ENCODE data around the gene FOXO3.

FOXO3 gene

DNA sequence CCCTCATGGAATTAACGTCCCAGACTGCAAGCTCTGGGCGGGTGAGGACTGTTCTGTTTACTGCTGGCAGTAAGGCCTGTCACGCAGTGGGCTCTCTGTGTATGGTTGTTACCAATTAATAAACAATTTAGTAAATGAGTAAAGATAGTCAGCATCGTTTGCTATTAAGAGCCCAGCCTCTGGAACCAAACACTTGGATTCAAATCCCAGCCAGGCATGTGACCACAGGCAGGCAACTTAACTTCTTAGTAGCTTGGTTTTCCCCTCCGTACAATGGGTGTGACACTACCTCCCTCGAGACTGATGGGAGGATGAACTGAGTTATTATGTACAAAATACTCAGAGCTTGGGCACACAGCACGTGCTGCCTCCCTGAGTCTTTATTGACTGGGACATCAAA lies 149.8 kb downstream of the FOXO3 start:
- no peaks in the 10 kb centered on the region for H3K9me3 ChIP-seq
- H3K4me3 ChIP-seq (ENCODE audit: low read depth in 1 of 2, low read length in 1 of 2), result no peak overlapping the region
- no peaks in the 10 kb centered on the region for H3K36me3 ChIP-seq
- no peak overlapping the region for H3K27ac ChIP-seq
- TF ChIP-seq, protein P1, sequence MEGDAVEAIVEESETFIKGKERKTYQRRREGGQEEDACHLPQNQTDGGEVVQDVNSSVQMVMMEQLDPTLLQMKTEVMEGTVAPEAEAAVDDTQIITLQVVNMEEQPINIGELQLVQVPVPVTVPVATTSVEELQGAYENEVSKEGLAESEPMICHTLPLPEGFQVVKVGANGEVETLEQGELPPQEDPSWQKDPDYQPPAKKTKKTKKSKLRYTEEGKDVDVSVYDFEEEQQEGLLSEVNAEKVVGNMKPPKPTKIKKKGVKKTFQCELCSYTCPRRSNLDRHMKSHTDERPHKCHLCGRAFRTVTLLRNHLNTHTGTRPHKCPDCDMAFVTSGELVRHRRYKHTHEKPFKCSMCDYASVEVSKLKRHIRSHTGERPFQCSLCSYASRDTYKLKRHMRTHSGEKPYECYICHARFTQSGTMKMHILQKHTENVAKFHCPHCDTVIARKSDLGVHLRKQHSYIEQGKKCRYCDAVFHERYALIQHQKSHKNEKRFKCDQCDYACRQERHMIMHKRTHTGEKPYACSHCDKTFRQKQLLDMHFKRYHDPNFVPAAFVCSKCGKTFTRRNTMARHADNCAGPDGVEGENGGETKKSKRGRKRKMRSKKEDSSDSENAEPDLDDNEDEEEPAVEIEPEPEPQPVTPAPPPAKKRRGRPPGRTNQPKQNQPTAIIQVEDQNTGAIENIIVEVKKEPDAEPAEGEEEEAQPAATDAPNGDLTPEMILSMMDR (IDR thresholded peaks at IDR 0.05), result no peak
- H3K27me3 ChIP-seq, result no peaks in the 10 kb centered on the region
- H3K4me1 ChIP-seq (ENCODE audit: control insufficient read depth in 1 of 2, insufficient read depth in 1 of 2, low read depth in 1 of 2, low read length in 1 of 2), result peaks cover 0 to 17% of the 10 kb centered on the region in 2 experiments

DNA sequence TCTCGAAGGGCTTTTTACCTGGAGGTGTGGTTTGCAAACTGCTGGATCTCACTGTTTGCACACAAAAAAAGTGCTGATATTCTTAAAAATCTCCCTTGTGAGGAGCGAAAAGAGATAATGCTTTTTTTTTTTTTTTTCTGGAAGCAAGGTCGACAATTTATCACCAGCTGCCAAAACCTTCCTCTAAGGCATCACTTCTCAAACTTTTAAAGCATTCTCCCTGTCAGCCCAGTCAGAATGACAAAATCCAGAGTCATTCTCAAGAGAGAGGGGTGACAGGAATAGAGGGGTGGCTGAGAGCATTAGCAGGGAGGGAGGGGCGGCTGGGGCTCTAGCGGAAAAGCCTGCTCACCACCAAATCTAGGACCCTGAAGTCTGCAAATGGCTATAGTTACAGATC lies 150.4 kb downstream of the FOXO3 start:
- Histone ChIP-seq H3K4me1 (ENCODE audit: control insufficient read depth in 1 of 2, insufficient read depth in 1 of 2, low read depth in 1 of 2, low read length in 1 of 2) (peaks cover 0 to 17% of the 10 kb centered on the region in 2 experiments), H3K4me3 (ENCODE audit: low read depth in 1 of 2, low read length in 1 of 2) (no peak overlapping the region), H3K9me3 (no peaks in the 10 kb centered on the region), H3K27me3 (no peaks in the 10 kb centered on the region), H3K27ac (no peak overlapping the region), H3K36me3 (no peaks in the 10 kb centered on the region)
- TF ChIP-seq, protein P1 (IDR thresholded peaks at IDR 0.05), result no peak

DNA sequence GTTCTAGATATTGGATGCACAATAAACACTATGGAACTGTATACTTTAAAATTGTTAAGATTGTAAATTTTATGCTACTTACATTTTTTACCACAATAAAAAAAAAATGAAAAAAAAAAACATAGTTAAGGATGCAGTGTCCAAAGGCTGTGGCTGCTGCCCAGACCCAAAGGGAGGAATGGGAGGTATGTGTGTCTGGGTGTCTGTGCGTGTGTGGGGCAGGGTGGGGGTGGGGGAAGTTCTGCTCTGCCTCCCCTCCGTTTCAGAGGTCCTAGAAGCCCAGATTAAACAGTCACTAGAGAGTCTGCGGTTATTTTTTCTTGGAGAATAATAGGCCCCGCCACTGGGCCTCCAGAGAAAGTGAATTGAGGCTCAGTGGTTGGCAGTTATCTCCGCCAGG lies 151.1 kb downstream of the FOXO3 start:
- Histone ChIP-seq H3K4me3 (ENCODE audit: low read depth in 1 of 2, low read length in 1 of 2) (no peak overlapping the region), H3K9me3 (no peaks in the 10 kb centered on the region), H3K36me3 (no peaks in the 10 kb centered on the region), H3K27ac (no peak overlapping the region), H3K27me3 (no peaks in the 10 kb centered on the region), H3K4me1 (ENCODE audit: control insufficient read depth in 1 of 2, insufficient read depth in 1 of 2, low read depth in 1 of 2, low read length in 1 of 2) (peaks cover 0 to 17% of the 10 kb centered on the region in 2 experiments)
- TF ChIP-seq, protein P1 (IDR thresholded peaks at IDR 0.05), result no peak

DNA sequence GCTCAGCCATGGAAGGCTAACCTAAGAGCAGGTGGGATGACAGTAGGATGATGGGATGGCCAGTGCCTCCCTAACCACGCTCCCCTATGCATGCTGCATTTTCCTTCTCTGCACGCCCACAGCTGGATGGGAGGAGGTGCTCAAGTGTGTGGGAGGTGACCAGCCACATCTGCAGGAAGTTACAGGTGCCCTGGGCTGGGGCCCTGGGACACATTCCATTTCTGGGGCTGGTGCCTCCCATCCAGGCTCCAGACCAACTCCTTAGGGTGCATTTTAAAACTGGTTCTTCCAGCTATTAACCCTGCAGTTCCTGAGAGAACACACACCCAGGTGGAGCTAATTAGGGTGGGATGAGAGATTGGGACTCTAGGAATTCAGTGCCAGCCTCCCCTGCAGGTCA lies 152.2 kb downstream of the FOXO3 start:
- TF ChIP-seq, protein P1 (IDR thresholded peaks at IDR 0.05), result no peak
- Histone ChIP-seq H3K4me1 (ENCODE audit: control insufficient read depth in 1 of 2, insufficient read depth in 1 of 2, low read depth in 1 of 2, low read length in 1 of 2) (peaks cover 0 to 17% of the 10 kb centered on the region in 2 experiments), H3K36me3 (no peaks in the 10 kb centered on the region), H3K27me3 (no peaks in the 10 kb centered on the region), H3K4me3 (ENCODE audit: low read depth in 1 of 2, low read length in 1 of 2) (no peak overlapping the region), H3K9me3 (no peaks in the 10 kb centered on the region), H3K27ac (no peak overlapping the region)

DNA sequence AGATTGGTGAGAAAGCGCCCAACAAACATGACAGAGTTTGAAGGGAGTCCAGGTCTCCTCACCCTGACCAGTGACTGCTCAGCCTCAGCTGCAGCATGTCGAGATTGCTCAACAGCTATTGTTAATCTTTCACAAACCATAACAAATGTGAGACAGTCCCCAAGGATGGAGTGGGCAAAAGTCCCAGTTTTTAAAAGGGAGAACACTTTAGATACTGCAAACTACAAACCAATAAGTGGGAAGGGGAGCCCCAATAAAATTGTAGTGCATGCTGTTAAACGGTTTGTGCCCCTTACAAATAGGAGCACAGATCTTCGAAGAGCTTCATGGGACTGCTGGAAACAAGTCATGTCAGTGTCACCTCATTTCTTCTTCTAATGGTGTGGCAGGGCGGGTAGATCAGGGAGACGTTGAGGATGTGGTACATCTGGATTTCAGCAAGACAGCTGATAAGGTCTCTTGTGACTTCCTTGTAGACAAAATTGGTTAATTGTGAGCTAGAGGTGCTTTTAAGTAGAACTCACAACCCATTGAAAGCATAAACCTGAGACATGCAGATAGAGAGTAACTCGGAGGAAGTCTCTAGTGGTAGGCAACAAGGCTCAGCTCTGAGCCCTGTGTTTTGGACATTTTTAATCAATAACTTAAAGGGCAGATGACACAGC lies 153.5 kb downstream of the FOXO3 start:
- Histone ChIP-seq H3K27ac (no peak overlapping the region), H3K36me3 (no peaks in the 10 kb centered on the region), H3K4me1 (ENCODE audit: control insufficient read depth in 1 of 2, insufficient read depth in 1 of 2, low read depth in 1 of 2, low read length in 1 of 2) (peaks cover 0 to 17% of the 10 kb centered on the region in 2 experiments), H3K27me3 (no peaks in the 10 kb centered on the region), H3K4me3 (ENCODE audit: low read depth in 1 of 2, low read length in 1 of 2) (no peak overlapping the region), H3K9me3 (no peaks in the 10 kb centered on the region)
- TF ChIP-seq, protein P1 (IDR thresholded peaks at IDR 0.05), result no peak

Data from neutrophil (primary cell).